Upper lobe of left lung (tissue), 6 donors: ENCODE data around the gene FAM163A. TPM values are rescaled to one million over a fixed set of nuclear protein-coding genes. Genes with fewer than 3 reads are reported as not detected.

ENCODE experiments used
- ATAC-seq, 2 donors: fragments of 200-7000 bp; cut with Tn5 transposase; one replicate each; pipeline ENCODE4 v1.9.1; 2022; ENCODE audit warnings: mild to moderate bottlenecking in 2 of 2, moderate library complexity in 2 of 2; ENCODE audit not compliant: low FRiP score in 2 of 2
- DNase-seq, 2 donors: peaks; one replicate each; pipeline ENCODE4 v3.0.0-alpha.2; 2019 to 2020
- H3K27ac ChIP-seq, 4 donors: fragments of 200-600 bp; sonication (generic); one replicate each; pipeline ENCODE4 v1.5.1; 2016 to 2019
- H3K27me3 ChIP-seq, 4 donors: fragments of 200-600 bp; sonication (generic); one replicate each; pipeline ENCODE4 v1.5.1; 2017 to 2019
- H3K36me3 ChIP-seq, 4 donors: fragments of 200-600 bp; sonication (generic); one replicate each; pipeline ENCODE4 v1.5.1; 2016 to 2019
- H3K4me1 ChIP-seq, 4 donors: fragments of 200-600 bp; sonication (generic); one replicate each; pipeline ENCODE4 v1.5.1; 2018 to 2019
- H3K4me3 ChIP-seq, 4 donors: fragments of 200-600 bp; sonication (generic); one replicate each; pipeline ENCODE4 v1.5.1; 2017 to 2019; ENCODE audit warnings: mild to moderate bottlenecking in 2 of 4, moderate library complexity in 1 of 4
- H3K9me3 ChIP-seq, 4 donors: fragments of 200-600 bp; sonication (generic); one replicate each; pipeline ENCODE4 v1.5.1; 2018 to 2019
- EP300 ChIP-seq, 4 donors: sonication (generic); formaldehyde crosslinking; IDR thresholded peaks; one replicate each; pipeline ENCODE4 v1.5.1; 2017; ENCODE audit warnings: antibody characterized with exemption in 4 of 4, control low read depth in 2 of 4
- POLR2A ChIP-seq, 4 donors: fragments of 450-650 bp; IDR thresholded peaks; one replicate each; pipeline ENCODE4 v1.5.1; 2016 to 2017; ENCODE audit warnings: antibody characterized with exemption in 4 of 4, mild to moderate bottlenecking in 2 of 4
- POLR2AphosphoS5 ChIP-seq, 2 donors: sonication (generic); formaldehyde crosslinking; IDR thresholded peaks; one replicate each; pipeline ENCODE4 v1.5.1; 2017; ENCODE audit warnings: antibody characterized with exemption in 2 of 2
- WGBS, 2 donors: methylation state at CpG; one replicate each; pipeline ENCODE4 v1.1.5; 2017 to 2018; 5-methylcytosine and 5-hydroxymethylcytosine counted together
- total RNA-seq, 6 donors: library from RNA; depleted of rRNA in 4 of 6; stranded (reverse); fragments of >200 nt in 4 of 6; gene quantifications; one replicate each; pipeline versions ENCODE4 v1.1.0 to v1.2.1, GENCODE V29; 2016 to 2021
- TF ChIP-seq, protein P1 (sequence below), 6 experiments: fragments of 450-650 bp in 4 of 6; fragments of 200-600 bp in 2 of 6; sonication (generic) in 2 of 6; IDR thresholded peaks; one replicate each; pipeline ENCODE4 v1.5.1; 2016 to 2019; ENCODE audit warnings: antibody characterized with exemption in 6 of 6
- donor health status: DM: no; HTN: no; CAD: no; lungs with moderate emphysema.
- donor health status: DM: no; HTN: yes; CAD: no; lungs with severe emphysema.

The FAM163A gene
- total RNA-seq, 6 donors from 2014 or later, result 0.10 TPM; not detected in 5

DNA sequence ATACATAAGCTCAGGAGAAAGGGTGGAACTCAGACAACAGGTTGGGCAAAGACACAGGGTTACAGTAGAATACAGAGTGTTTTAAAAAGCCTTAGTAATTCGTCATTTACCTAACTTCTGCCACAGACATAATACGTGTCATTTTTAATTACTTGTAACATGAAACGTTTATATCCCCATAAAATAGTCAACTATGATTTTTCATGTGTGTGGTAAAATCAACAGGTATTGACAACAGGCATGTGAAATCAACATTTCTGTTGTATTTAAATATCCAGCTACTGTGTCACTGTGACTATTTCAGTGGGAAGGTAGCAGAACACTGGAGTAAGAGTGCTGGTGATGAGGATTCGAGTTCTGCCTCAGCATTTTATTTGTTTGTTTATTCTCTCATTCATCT lies 5.7 kb downstream of the FAM163A start:
- Histone ChIP-seq H3K27ac (no peak overlapping the region), H3K36me3 (no peaks in the 10 kb centered on the region), H3K9me3 (no peaks in the 10 kb centered on the region), H3K4me1 (peaks cover 6 to 9% (median 7%) of the 10 kb centered on the region in 4 donors), H3K27me3 (peaks cover 0 to 14% (median 11%) of the 10 kb centered on the region in 4 donors), H3K4me3 (no peak overlapping the region)
- TF ChIP-seq POLR2AphosphoS5 (IDR thresholded peaks at IDR 0.05), result no peak
- no peak for TF ChIP-seq POLR2A (IDR thresholded peaks at IDR 0.05)
- TF ChIP-seq, protein P1, sequence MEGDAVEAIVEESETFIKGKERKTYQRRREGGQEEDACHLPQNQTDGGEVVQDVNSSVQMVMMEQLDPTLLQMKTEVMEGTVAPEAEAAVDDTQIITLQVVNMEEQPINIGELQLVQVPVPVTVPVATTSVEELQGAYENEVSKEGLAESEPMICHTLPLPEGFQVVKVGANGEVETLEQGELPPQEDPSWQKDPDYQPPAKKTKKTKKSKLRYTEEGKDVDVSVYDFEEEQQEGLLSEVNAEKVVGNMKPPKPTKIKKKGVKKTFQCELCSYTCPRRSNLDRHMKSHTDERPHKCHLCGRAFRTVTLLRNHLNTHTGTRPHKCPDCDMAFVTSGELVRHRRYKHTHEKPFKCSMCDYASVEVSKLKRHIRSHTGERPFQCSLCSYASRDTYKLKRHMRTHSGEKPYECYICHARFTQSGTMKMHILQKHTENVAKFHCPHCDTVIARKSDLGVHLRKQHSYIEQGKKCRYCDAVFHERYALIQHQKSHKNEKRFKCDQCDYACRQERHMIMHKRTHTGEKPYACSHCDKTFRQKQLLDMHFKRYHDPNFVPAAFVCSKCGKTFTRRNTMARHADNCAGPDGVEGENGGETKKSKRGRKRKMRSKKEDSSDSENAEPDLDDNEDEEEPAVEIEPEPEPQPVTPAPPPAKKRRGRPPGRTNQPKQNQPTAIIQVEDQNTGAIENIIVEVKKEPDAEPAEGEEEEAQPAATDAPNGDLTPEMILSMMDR (IDR thresholded peaks at IDR 0.05), result no peak
- no peak for TF ChIP-seq EP300 (IDR thresholded peaks at IDR 0.05)
- DNase-seq (no peak), ATAC-seq (no peak)
- WGBS, 2 donors, result 83 to 84% methylated on average over 4 of the region's 4 CpGs

DNA sequence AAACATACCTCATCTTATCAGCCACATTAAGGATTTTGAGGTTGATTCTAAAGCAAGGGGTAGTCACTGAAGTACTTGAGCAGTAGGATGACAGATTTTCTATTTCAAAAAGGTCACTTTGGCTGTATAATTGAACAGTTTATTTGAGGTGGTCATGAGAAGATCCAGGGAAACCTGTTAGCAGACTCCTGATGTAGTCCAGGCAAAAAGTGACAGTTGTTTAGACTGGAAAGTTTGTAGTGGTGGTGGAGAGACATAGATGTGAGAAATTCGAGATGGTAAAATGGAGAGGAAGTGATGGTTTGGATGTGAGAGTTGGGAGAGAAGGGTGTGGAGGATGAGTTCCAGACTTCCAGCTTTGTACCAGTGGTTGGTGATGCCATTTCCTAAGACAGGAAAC lies 7.5 kb downstream of the FAM163A start:
- Histone ChIP-seq H3K36me3 (no peaks in the 10 kb centered on the region), H3K27me3 (no peaks in the 10 kb centered on the region), H3K4me3 (no peak overlapping the region), H3K4me1 (no peaks in the 10 kb centered on the region), H3K9me3 (no peaks in the 10 kb centered on the region), H3K27ac (no peak overlapping the region)
- TF ChIP-seq EP300 (IDR thresholded peaks at IDR 0.05), result no peak
- TF ChIP-seq, protein P1 (IDR thresholded peaks at IDR 0.05), result no peak
- no peak for TF ChIP-seq POLR2A (IDR thresholded peaks at IDR 0.05)
- no peak for TF ChIP-seq POLR2AphosphoS5 (IDR thresholded peaks at IDR 0.05)
- DNase-seq, result no peak
- WGBS, 2 donors, result 41 to 43% methylated on average over 1 of the region's 1 CpG
- ATAC-seq, result no peak

DNA sequence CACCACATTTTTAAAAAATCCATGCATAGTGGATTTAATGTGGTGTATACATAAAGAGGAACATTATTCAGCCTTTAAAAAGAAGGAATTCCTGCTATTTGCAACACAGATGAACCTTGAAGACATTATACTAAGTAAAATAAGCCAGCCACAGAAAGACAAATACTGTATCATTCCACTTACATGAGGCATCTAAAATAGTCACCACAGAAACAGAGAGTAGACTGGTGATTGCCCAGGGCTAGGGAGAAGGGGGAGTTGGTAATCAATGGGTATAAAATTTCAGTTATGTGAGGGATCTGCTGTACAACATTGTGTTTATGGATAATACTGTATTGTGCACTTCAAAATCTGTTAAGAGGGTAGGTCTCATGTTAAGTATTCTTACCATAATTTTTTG lies 10.0 kb downstream of the FAM163A start:
- no peak for ATAC-seq
- H3K36me3 ChIP-seq, result no peaks in the 10 kb centered on the region
- no peak for TF ChIP-seq EP300 (IDR thresholded peaks at IDR 0.05)
- TF ChIP-seq, protein P1 (IDR thresholded peaks at IDR 0.05), result no peak
- TF ChIP-seq POLR2A (IDR thresholded peaks at IDR 0.05), result no peak
- no peak for TF ChIP-seq POLR2AphosphoS5 (IDR thresholded peaks at IDR 0.05)
- H3K27ac ChIP-seq, result no peak overlapping the region
- no peak overlapping the region for H3K4me3 ChIP-seq
- H3K9me3 ChIP-seq, result no peaks in the 10 kb centered on the region
- no peaks in the 10 kb centered on the region for H3K27me3 ChIP-seq
- H3K4me1 ChIP-seq, result no peaks in the 10 kb centered on the region
- DNase-seq, result no peak

DNA sequence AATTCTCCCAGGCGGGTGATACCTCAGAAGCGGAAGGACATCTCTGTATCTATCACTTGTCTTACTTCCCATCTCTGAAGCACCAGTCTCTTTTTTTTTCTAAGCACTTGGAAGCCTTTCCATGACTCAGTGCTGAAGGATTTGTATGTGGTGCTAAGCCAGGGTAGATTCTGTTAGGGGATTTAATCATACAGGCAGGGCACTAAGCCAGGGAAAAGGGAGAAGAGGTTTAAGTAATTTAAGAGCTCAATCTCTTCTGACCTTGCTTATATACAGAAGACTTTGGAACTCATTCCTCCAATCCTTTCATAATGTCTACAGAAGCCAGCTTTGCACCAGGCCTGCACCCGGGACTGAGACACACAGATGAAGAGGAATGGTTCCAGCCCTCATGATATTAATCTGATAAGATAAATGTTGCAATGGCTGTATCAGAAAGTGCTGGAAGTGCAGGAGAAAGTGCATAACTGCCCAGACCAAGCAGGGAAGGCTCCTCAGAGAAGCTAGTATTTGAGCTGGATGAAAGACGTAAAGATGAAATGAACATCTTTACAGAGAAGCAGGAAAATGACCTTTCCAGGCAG lies 11.0 kb downstream of the FAM163A start:
- ATAC-seq (peak in 1 of 2 donors; percentile 82), DNase-seq (no peak)
- WGBS, 2 donors, result 87% methylated on average over 4 of the region's 4 CpGs
- Histone ChIP-seq H3K27ac (no peak overlapping the region), H3K9me3 (no peaks in the 10 kb centered on the region), H3K36me3 (no peaks in the 10 kb centered on the region), H3K4me3 (no peak overlapping the region), H3K27me3 (no peaks in the 10 kb centered on the region), H3K4me1 (no peaks in the 10 kb centered on the region)
- TF ChIP-seq EP300 (IDR thresholded peaks at IDR 0.05), result no peak
- no peak for TF ChIP-seq POLR2A (IDR thresholded peaks at IDR 0.05)
- no peak for TF ChIP-seq POLR2AphosphoS5 (IDR thresholded peaks at IDR 0.05)
- TF ChIP-seq, protein P1 (IDR thresholded peaks at IDR 0.05), result no peak

DNA sequence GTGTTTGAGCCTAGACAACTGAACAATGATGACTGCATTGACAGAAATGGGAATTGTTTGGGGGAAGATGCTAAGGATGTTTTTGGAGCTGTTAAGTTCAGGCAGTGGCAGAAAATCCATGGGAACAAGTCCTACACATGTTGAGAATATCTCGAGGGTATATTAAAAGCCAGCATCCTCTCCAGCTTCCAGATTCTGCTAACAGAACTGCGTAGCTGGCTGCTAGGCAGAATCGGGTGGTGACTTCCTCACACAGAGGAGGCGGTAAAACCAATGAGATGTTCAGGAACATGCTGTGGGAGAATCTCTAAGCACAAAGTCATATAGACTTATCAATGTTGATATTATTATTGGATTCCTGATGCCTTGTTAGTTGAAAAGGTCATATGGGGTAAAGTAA lies 14.8 kb downstream of the FAM163A start:
- no peak for DNase-seq
- Histone ChIP-seq H3K4me1 (no peaks in the 10 kb centered on the region), H3K9me3 (no peaks in the 10 kb centered on the region), H3K36me3 (no peaks in the 10 kb centered on the region), H3K27ac (no peak overlapping the region), H3K4me3 (no peak overlapping the region), H3K27me3 (no peaks in the 10 kb centered on the region)
- ATAC-seq, result no peak
- TF ChIP-seq POLR2A (IDR thresholded peaks at IDR 0.05), result no peak
- TF ChIP-seq EP300 (IDR thresholded peaks at IDR 0.05), result no peak
- TF ChIP-seq, protein P1 (IDR thresholded peaks at IDR 0.05), result no peak
- no peak for TF ChIP-seq POLR2AphosphoS5 (IDR thresholded peaks at IDR 0.05)
- 78 to 82% methylated on average over 4 of the region's 4 CpGs for WGBS, 2 donors
